ENCODE data around the gene RNASE4.

GRCh38 chr14:20682127-20682434 lies 2.3 kb upstream of the RNASE4 start:
- TF ChIP-seq CTCF (conservative IDR thresholded peaks at IDR 0.05; ENCODE audit: low read length) (no peak), EZH2phosphoT487 (IDR thresholded peaks at IDR 0.05; ENCODE audit: borderline replicate concordance) (no peak)
